ENCODE results near the gene KIF16B. TPM values are rescaled to one million over a fixed set of nuclear protein-coding genes. Genes with fewer than 3 reads are reported as not detected.

Gene KIF16B
- total and polyA plus RNA-seq, 9 of the 15 experiments (the other 6 are each of a cell fraction or from before 2014, with no cell fraction given), result 1.00 to 10.6 (median 8.5) TPM

GRCh38 chr20:16393297-16393696, 180.0 kb downstream of the KIF16B start:
- intact Hi-C loops (cut with micrococcal nuclease), result no loop called here
- H3K79me2 ChIP-seq (ENCODE audit: control insufficient read depth, insufficient read depth, low read length), result no peaks in the 10 kb centered on the region
- H3K9me3 ChIP-seq (replicated peaks; ENCODE audit: control insufficient read depth, insufficient read depth, low read depth, low read length), result no peaks in the 10 kb centered on the region
- 23% methylated on average over 2 of the region's 2 CpGs for WGBS (ENCODE audit: insufficient coverage, low coverage, missing lambda C conversion rate)
- no peak overlapping the region for H3K4me3 ChIP-seq
- no peak overlapping the region for H3K9ac ChIP-seq (ENCODE audit: insufficient read depth in 1 of 2, low read depth in 2 of 2, low read length in 2 of 2)
- CTCF ChIA-PET (ENCODE audit: low intra/inter-chr PET ratio), result no interaction called here
- no peaks in the 10 kb centered on the region for H3K27me3 ChIP-seq (ENCODE audit: control insufficient read depth in 2 of 2, insufficient read depth in 2 of 2, low read length in 2 of 2)
- FAIRE-seq (no peak), ATAC-seq (no peak), DNase-seq (ENCODE audit: extremely low read depth in 1 of 4, low spot score in 3 of 4) (no peak)
- BruUV-seq (replicated peaks), result no TSS peak
- POLR2A ChIA-PET, result no interaction called here
- no peaks in the 10 kb centered on the region; a peak in 1 of 5 replicates for H3K4me1 ChIP-seq (replicated peaks in 1 of 2; ENCODE audit: control insufficient read depth in 2 of 2, insufficient read depth in 2 of 2, low read length in 2 of 2)
- H3K36me3 ChIP-seq (ENCODE audit: control insufficient read depth, insufficient read depth, low read length), result no peaks in the 10 kb centered on the region
- H3K4me2 ChIP-seq (ENCODE audit: insufficient read depth, low read length), result no peak overlapping the region
- no peak overlapping the region for H2AFZ ChIP-seq (ENCODE audit: low read depth, low read length)
- in situ Hi-C loops (cut with MboI), result no loop called here
- H3K9me1 ChIP-seq (ENCODE audit: control insufficient read depth, insufficient read depth, low read length), result no peaks in the 10 kb centered on the region
- no peak overlapping the region for H3K27ac ChIP-seq (ENCODE audit: extremely low read depth, low read depth, low read length)
- no peaks in the 10 kb centered on the region for H4K20me1 ChIP-seq (replicated peaks; ENCODE audit: control insufficient read depth, insufficient read depth, low read length)
- TF ChIP-seq ZHX1 (conservative IDR thresholded peaks at IDR 0.05; ENCODE audit: low read length) (no peak), PYGO2 (tag; IDR thresholded peaks at IDR 0.05) (no peak), PURB (CRISPR knock-in tag; IDR thresholded peaks at IDR 0.05; ENCODE audit: low read depth) (no peak), ZBTB49 (CRISPR knock-in tag; IDR thresholded peaks at IDR 0.05; ENCODE audit: borderline replicate concordance) (no peak)
